HFF-Myc (cell line): ENCODE measurements around the gene RAD51B.

Experiments
- DNase-seq: peaks from one replicate; pipeline ENCODE4 v3.0.0-alpha.2; 2011; ENCODE audit warnings: low read depth; ENCODE audit errors: extremely low read depth
- H3K4me3 ChIP-seq: replicated peaks from 2 replicates; pipeline ENCODE4 v1.5.1; 2011; ENCODE audit warnings: low read depth, mild to moderate bottlenecking, control low read depth, low read length
- TF ChIP-seq, protein P1 (sequence below): IDR thresholded peaks from 2 replicates; pipeline ENCODE4 v1.5.1; 2012; ENCODE audit warnings: mild to moderate bottlenecking, low read depth, low read length, control low read depth; ENCODE audit errors: missing control alignments

Gene RAD51B

DNA sequence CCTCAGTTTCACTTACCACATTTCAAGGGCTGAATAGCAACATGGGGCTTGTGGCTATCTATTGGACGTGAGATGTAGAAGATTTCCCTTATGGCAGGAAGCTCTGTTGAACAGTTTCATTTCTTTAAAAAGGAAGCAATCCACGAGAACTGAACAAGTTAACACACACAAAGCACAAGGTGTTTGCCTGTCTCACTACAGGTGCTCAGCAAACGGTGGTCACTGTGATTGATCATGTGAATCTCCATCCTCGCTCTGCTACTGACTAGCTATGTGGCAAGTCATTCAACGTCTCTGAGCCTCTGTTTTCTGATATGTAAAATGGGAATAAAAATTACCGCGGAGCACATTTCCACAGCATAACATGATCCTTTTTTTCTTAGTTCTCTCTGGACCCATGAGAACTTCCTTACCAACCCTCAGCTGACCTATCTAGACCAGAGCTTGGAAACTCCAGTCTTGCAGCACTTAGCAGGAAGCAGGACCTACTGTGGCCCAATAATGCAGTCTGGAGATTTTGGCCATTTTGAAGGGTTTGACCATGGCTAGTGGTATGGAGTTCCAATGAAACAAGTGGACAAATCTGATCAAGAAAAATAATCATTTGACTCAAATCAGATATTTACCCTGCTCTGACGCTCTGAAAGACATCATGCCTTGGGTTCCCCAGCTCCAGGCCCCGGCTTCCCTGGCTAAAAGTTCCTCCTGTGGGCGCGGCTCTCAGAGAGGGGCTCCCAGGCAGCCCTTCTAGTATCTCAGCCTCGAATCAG is 694.4 kb downstream of the RAD51B start:
- no peak overlapping the region for H3K4me3 ChIP-seq
- DNase-seq: no peak
- TF ChIP-seq, protein P1, sequence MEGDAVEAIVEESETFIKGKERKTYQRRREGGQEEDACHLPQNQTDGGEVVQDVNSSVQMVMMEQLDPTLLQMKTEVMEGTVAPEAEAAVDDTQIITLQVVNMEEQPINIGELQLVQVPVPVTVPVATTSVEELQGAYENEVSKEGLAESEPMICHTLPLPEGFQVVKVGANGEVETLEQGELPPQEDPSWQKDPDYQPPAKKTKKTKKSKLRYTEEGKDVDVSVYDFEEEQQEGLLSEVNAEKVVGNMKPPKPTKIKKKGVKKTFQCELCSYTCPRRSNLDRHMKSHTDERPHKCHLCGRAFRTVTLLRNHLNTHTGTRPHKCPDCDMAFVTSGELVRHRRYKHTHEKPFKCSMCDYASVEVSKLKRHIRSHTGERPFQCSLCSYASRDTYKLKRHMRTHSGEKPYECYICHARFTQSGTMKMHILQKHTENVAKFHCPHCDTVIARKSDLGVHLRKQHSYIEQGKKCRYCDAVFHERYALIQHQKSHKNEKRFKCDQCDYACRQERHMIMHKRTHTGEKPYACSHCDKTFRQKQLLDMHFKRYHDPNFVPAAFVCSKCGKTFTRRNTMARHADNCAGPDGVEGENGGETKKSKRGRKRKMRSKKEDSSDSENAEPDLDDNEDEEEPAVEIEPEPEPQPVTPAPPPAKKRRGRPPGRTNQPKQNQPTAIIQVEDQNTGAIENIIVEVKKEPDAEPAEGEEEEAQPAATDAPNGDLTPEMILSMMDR: no peak

DNA sequence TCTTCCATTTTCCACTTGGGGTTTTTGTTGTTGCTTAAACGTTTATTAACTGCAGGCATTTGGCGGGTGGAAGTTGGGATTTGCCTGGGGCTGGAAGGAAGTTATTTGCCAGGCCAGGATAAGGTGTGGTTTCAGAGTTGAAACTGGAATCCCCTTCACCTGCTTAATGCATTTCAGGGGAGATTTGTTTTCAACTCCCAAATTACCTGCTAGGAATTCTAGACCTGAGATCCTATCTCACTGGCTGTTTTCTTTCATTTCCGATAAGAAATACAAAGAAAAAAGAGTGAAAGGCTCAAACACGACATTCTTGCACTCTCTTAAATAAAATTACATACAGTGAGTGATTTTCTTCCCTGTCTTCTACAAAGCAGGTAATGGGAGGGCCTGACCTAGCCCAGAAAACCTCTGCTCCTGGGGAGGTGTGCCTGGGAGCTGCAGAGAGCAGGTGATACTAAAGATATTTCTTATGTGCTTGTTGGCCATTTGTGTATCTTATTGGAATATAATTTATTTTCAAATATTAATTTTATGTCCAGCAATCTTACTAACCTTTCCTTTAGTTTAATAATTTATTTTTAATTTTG is 695.1 kb downstream of the RAD51B start:
- no peak overlapping the region for H3K4me3 ChIP-seq
- TF ChIP-seq, protein P1: no peak
- no peak for DNase-seq

DNA sequence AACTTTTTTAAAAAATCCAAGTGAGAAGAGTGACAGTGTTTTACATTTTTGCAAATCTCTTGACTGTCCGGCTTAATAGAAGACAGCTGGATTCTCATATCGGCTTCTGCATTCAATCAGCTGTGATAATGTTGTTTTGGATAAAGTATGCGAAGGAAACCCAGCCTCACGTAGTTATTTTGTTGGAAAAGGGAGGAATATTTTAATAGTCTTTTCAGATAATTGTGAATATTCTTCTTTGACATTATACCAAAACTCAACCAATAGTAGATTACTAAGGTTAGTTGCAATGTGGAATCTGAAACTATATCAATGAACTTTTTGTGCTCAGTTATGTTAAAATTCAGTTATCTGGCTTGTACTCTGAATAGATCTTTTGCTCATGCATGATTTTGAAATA is 696.8 kb downstream of the RAD51B start:
- no peak overlapping the region for H3K4me3 ChIP-seq
- TF ChIP-seq, protein P1: no peak
- no peak for DNase-seq

DNA sequence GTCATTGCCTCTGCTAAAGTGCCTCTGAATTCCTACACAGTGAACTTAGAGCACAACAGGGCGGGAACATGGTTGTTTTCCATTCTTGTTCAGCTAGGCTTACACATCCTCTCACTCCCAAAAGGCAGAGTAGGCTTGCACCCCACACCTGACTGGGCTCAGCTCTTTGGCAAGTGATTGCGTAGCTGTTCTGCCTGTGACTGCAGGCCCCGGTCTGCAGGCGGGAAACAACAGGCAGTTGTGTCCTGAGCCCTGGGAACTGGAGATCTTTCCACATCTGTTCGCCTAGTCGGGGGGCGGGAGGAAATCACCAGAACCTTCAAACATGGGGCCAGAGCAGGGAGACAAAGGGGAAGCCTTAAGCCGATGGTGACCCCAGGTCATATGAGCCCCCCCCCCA is 698.6 kb downstream of the RAD51B start:
- TF ChIP-seq, protein P1: no peak
- no peak for DNase-seq
- no peak overlapping the region for H3K4me3 ChIP-seq

DNA sequence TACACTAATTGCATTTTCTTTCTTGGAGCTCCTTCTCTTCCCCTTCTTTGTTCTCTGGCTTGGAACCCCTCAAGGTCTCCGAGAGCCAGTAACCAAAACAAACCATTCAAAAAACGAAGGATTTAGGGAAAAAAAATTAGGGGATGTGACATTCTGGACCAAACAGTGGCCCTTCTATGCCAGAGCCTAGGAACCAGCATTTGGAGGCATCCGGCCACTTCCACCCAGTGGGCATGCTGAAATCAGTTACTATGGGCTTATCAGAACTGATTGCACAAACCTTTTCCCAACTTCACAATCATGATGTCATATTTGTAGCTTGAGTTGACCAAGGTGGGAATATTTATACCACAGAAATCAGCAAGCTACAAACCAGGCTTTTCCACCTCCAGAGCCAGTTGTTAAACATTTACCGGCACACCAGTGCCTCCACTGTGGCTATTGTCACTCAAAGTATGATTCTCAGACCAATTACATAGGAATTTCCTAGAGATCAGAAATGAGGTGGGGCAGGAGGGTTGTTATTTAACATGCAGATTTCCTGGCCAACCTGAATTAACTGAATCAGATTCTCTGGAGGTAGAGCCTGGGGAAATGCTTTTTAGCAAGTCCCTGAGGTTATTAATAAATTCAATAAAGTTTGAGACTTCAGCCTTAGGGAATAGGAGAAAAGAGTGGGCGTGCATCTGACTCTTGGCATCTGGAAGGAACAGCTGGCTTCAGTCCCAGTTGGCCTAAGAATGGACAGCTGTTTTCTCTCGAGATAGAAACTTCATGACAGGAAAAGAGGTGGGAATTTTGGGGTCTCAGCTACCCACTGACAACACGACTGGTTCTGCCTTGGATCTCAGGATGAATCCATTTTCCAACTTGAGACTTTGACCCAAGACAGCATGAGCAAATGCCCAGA is 699.4 kb downstream of the RAD51B start:
- H3K4me3 ChIP-seq: no peak overlapping the region
- DNase-seq: no peak
- TF ChIP-seq, protein P1: no peak

DNA sequence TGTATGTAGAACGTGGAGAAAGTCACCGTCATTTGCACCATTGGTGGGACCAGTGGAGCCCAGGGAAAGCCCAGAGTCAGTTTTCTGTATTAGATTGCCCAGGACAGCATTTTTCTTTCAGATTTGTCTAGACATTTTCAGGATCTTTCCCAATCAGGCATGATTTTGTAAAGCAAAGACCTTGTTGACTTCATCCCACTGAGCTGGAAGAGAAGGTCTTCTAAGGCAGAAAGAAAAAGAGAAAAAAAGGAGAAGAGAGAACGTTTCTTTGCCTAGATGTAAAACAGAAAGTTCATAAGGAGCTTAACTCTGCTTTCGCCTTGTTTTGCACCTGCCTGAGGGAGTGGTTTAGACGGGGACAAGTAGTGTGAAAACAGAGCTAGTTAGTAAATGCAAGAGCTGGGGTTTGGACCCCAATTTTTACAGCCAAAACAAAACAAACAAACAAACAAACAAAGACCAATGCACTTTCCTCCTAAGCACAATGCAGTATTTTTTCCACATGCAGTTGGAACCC is 700.1 kb downstream of the RAD51B start:
- no peak overlapping the region for H3K4me3 ChIP-seq
- TF ChIP-seq, protein P1: no peak
- DNase-seq: no peak
